Sigmoid colon (tissue), 4 donors: ENCODE data around the gene ATP1A3.

Experiments
- POLR2A ChIP-seq, 2 donors: fragments of 450-650 bp; IDR thresholded peaks; one replicate each; pipeline ENCODE4 v1.6.1; 2016; ENCODE audit warnings: antibody characterized with exemption in 2 of 2, mild to moderate bottlenecking in 2 of 2, moderate library complexity in 2 of 2
- POLR2AphosphoS5 ChIP-seq, 4 donors: sonication (generic); formaldehyde crosslinking; IDR thresholded peaks; one replicate each; pipeline ENCODE4 v1.6.1; 2017; ENCODE audit warnings: antibody characterized with exemption in 4 of 4
- TF ChIP-seq, protein P1 (sequence below), 4 experiments: fragments of 450-650 bp in 3 of 4; fragments of 200-600 bp in 1 of 4; IDR thresholded peaks; one replicate each; pipeline ENCODE4 v1.5.1; 2016 to 2019; ENCODE audit warnings: antibody characterized with exemption in 4 of 4, mild to moderate bottlenecking in 3 of 4, moderate library complexity in 2 of 4

DNA sequence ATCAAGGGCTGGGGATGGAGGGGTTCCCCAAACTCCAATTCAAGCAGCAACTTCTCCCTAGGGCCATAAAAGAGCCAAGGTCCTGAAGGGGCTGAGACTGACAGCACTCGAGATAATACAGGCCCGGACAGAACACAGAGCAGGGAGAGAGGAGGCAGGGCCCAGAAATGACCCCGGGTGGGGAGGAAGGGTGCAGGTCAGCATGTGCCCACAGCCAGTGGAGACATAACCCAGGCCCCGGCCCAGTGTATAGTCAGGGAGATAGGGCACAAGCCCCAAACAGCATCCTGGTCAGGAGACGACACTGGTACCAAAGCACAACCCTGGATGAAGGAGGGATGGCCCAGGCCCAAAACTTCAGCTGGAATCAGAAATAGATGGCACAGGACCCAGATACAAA, 28.6 kb upstream of the ATP1A3 start:
- TF ChIP-seq, protein P1, sequence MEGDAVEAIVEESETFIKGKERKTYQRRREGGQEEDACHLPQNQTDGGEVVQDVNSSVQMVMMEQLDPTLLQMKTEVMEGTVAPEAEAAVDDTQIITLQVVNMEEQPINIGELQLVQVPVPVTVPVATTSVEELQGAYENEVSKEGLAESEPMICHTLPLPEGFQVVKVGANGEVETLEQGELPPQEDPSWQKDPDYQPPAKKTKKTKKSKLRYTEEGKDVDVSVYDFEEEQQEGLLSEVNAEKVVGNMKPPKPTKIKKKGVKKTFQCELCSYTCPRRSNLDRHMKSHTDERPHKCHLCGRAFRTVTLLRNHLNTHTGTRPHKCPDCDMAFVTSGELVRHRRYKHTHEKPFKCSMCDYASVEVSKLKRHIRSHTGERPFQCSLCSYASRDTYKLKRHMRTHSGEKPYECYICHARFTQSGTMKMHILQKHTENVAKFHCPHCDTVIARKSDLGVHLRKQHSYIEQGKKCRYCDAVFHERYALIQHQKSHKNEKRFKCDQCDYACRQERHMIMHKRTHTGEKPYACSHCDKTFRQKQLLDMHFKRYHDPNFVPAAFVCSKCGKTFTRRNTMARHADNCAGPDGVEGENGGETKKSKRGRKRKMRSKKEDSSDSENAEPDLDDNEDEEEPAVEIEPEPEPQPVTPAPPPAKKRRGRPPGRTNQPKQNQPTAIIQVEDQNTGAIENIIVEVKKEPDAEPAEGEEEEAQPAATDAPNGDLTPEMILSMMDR (IDR thresholded peaks at IDR 0.05), result no peak
- TF ChIP-seq POLR2AphosphoS5 (IDR thresholded peaks at IDR 0.05) (no peak), POLR2A (IDR thresholded peaks at IDR 0.05) (no peak)
